ENCODE measurements around the gene ZNF821.
"Not testable (repeated sequence)": the region's sequence is repeated elsewhere in the genome, so short reads cannot be mapped to it uniquely, and the experiment has no call there.

The ZNF821 gene

GRCh38 chr16:71859762-71860521 is 24.0 kb downstream of the ZNF821 start:
- DNase-seq (ENCODE audit: low read depth): no peak

DNA sequence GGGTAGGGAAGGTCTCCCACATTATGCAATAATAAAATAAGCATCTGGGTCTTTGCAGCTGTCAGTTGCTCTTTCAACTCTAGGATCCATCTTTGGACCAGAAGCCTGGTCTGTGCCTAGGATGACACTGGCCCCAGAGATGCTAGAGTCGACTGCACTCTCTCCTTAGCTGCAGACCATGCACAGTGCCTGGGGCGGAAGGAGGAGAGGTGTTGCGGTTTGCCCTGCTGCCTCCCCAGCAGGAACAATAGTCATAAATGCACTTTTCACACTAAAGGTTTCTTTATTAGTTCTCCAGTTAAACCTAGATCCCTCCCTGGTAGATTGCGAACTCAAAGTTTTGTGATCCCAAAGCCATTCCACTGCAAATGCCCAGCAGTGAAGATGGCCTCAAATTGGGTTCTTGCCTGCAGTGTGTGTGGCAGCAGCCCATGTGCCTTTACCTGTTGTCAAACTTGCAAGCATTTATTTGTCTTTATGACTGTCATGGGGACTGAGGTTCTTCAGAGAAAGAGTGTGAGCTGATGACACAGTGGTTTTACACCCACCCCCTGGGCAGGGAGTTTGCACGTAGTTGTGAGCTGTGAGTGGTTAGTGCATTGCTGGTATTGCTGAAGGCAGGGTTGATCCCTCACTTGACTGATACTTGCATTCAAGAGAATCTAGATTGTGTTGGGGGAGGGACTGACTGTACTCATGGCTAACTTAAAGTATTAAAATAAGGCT is 27.9 kb downstream of the ZNF821 start:
- DNase-seq (ENCODE audit: low read depth): no peak

- no peak for DNase-seq (ENCODE audit: low read depth)
These were observed 29.5 kb downstream of the ZNF821 start for GRCh38 chr16:71854369-71854948.

GRCh38 chr16:71853413-71853812 is 30.6 kb downstream of the ZNF821 start:
- DNase-seq (ENCODE audit: low read depth): no peak

DNA sequence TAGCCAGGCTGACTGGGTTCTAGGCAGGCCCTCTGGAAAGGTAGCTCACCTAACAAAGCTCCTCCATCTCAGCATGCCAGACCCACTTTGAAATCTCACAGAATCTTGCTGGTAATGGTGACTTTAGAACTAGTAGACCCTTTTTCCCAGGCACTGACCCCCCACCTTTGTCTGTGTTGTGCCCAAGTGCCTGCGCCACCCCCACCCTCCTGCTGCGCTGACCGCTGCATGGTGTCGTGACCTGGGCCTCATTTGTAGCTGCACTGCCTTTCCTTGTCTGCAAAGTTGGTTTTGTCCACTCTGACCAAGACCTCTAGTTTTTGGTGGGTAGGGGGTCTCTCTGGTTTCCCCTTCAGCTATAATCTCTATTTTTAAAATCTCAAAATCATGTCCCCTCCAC is 31.4 kb downstream of the ZNF821 start:
- no peak for DNase-seq (ENCODE audit: low read depth)

DNA sequence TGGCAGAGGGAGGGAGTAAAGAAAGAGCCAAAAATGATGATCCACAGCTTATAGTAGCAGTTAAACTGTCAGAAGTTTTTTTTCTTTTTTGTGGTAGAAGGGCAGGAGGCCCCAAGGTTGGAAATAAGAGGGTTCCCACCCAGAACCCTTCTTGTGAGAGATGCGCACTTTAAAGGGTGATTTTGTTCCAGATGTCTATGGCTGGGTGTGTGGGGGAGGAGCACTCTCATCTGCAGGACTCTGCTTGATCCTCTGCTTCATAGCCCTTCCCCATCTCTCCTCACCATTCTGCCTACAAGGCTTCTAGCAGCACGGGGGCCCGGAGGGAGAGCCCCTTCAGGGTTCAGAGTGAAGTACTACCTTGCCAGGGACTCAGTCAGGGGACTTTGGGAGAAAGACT is 31.8 kb downstream of the ZNF821 start:
- no peak for DNase-seq (ENCODE audit: low read depth)

DNA sequence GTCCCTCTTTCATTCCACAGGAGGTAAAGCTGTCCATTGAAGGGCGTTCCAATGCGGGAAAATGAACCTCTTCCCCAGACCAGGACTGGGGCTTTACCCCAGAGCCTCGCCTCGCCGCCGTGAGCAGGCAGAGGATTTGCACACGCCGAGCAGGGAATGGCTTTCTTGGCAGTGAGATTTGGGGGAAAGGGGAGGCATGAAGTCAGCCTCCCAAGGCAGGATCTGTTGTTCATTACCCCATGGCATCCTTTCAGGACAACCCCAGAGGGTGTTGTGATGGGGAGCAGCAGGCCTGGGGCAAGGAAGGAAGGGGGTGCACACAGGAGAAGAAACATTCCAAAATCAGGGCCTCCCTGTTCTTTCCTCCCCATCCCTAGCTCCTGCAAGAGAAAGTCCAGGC is 32.2 kb downstream of the ZNF821 start:
- no peak for DNase-seq (ENCODE audit: low read depth)

GRCh38 chr16:71848622-71849021 is 35.4 kb downstream of the ZNF821 start:
- no peak for DNase-seq (ENCODE audit: low read depth)

DNA sequence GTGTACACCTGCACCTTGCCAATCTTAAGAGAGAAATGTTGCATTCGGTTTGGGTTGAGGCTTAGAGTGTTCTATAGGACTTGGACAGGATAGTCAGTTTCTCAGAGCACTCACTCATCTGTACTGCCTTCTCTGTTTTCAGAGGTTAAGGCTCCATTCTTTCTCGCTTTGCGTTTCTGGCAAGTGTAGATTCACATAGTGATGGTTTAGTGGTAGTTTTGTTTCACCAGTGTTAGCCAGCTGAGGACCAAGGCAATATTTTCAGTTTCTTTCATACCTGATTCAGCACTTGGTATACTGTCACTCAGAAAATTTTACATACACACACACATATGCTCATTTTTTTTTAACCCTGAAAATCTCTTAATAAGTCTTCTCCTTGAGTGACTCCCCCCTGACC is 36.9 kb downstream of the ZNF821 start:
- no peak for DNase-seq (ENCODE audit: low read depth)

- no peak for DNase-seq (ENCODE audit: low read depth)
These were observed 37.6 kb downstream of the ZNF821 start for GRCh38 chr16:71846431-71846830.

DNA sequence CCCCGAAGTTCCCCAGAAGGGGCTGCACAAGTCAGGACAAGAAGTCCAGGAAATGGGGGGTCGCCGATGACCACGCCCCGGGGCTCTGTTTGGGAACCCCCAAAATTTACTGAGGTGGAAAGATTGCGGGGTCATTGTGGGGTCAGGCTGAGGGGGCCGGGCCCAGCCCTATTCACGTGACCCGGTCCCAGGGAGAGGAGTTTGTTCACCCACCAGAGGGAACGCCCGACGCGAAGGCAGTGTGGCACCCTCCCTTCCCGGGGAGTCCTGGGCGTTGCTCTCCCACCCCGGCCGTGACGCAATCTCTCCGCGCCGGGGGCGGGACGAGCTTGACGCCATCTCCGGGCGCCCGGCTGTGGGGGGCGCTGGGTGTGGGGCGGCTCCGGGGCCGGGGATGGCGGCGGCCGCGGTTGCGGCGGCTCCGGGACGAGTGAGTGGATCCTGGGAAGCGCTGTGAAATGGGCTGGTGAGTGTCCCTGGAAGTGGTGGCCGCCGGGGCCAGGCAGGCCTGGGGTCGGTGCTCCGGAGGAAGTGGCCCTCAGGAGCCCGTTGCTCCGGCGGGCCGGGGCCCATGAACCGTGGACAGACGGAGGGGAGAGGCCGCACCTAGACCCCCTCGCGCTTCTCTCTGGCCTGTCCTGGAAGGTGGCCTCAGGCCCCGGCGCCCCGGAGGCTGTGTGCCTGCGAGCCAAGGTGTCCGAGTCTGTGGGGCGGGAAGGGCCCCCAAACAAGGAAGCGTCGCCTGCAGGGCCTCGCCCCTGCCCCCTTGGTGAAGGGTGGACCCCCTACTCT is 38.1 kb downstream of the ZNF821 start, which contains the start of gene ATXN1L:
Gene ATXN1L, plus strand, starts transcription at position 338 of the 792 bp plus-strand sequence. CDS start 3,765 bp downstream, outside the sequence.
- peak; percentile 64 for DNase-seq (ENCODE audit: low read depth)

DNA sequence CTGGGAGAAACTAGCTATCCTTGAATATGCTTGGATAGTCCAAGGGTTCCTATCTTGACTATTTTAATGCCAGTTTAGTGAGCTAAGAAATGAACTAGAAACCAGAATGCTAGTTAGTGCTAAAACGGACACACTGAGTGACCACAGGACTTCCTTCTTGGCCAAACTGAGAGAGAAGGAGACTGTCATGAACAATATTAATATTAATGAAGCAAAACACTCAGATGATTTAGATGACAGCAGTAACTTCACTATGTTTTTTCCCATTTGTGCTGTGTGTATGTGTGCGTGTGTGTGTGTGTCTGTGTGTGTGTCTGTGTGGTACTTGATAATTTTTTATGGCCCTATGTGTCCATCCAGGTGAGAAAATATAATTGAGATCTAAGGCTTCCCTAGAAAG is 40.4 kb downstream of the ZNF821 start:
- DNase-seq (ENCODE audit: low read depth): no peak

GRCh38 chr16:71840052-71840451 is 43.9 kb downstream of the ZNF821 start:
- no peak for DNase-seq (ENCODE audit: low read depth)

DNA sequence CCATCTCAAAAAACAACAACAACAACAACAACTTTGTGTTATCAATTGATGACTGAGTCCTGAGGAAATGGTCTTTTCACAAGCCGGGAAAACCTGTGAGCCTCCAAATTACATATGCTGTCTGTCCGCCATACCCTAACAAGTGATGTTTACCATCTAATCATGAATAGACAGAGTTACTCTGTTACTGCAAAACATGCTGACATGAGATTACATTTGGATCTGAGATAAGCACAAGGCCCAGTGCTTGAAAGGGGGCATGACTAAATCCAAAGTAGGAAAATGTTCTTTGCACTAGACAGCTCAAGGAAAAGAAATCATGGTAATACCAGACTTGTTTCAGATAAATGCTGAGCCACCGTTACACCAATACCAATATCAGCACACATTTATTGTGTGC is 46.8 kb downstream of the ZNF821 start:
- DNase-seq (ENCODE audit: low read depth): no peak

DNA sequence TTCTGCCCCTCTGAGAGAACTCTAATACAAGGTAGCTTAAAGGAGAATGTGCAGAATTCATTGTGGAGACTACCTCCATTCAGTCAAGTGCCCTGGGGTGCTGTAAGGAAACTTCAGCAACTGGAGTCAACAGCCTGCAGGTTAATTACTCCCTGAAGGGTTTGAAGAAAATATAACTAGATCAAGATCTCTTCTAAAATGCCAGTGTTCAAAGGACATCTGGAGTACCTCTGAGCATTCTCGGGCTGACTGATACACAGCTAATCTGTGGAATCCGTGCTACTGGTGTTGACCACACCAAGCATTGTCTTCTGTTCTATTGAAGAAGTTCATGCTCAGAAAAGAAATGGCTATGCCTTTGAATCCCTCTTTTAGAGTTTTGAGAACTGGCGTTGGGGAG is 49.7 kb downstream of the ZNF821 start:
- DNase-seq (ENCODE audit: low read depth): no peak

- not testable (repeated sequence) for DNase-seq (ENCODE audit: low read depth)
These were observed 51.9 kb downstream of the ZNF821 start for GRCh38 chr16:71832112-71832511.

GRCh38 chr16:71831698-71832097 is 52.3 kb downstream of the ZNF821 start:
- not testable (repeated sequence) for DNase-seq (ENCODE audit: low read depth)

DNA sequence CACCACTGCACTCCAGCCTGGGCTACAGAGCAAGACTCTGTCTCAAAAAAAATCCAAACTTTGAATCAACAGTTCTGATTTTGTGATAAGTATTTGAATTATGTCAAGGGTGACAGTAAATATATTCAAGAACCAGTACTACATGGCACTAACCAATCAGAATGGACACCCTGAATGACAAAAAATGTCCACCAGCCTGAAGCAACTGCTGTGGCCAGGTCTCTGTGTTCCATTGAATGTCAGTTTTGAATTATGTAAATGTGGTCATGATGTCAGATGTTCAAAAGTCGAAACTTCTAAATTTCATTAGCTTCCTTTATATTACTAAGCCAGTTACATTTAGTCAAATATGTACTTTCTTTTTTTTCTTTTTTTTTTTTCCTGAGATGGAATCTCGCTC is 53.6 kb downstream of the ZNF821 start:
- DNase-seq (ENCODE audit: low read depth): no peak

DNA sequence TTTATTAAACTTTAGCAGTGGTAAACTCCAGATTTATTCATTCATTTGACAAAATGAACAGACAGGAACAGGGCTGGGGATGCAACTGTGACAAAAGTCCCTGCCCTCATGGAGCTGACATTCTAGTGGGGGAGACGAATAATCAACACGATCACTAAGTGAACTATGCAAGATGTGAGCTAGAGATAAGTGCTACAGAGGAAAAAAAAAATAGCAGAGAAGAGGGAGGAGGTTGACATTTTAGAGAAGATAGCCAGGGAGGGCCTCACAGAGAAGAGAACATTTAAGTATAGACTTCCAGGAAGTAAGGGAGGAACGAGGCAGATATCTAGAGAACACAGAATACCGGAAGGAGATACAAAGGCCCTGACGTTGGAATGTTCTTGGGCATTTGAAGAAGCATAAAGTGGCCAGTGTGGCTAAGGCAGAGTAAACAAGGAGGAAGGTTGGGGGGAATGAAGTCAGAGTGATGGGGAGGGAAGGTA is 57.4 kb downstream of the ZNF821 start:
- DNase-seq (ENCODE audit: low read depth): no peak

GRCh38 chr16:71817155-71817500 is 66.9 kb downstream of the ZNF821 start:
- not testable (repeated sequence) for DNase-seq (ENCODE audit: low read depth)

- no peak for DNase-seq (ENCODE audit: low read depth)
These were observed 72.7 kb downstream of the ZNF821 start for GRCh38 chr16:71811261-71811803.

- DNase-seq (ENCODE audit: low read depth): not testable (repeated sequence)
These were observed 73.8 kb downstream of the ZNF821 start for GRCh38 chr16:71810155-71810530.

All from HS-5 (cell line).